Measurements from ENCODE around the gene CLK4.

CLK4 gene

DNA sequence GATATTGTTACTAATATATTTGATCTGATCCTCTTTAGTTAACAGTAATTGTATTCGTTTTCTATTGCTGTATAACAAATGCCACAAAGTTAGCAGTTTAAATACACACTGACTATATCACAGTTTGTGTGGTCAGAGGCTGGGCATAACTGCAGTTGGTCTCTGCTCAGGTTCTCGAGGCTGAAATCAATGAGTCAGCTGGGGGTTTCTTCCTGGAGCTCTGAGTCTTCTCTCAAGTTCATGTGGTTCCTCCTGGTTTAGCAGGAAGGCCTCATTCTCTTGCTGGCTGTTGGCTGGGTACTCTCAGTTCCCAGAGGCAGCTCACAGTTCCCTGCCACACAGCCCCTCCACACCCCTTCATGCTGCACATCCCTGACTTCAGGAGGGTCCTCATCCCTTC lies 57.4 kb downstream of the CLK4 start:
- H3K27ac ChIP-seq = no peak overlapping the region
- no peaks in the 10 kb centered on the region for H3K36me3 ChIP-seq
- no peaks in the 10 kb centered on the region for H3K4me1 ChIP-seq (ENCODE audit: control insufficient read depth in 1 of 2, insufficient read depth in 1 of 2, low read depth in 1 of 2, low read length in 1 of 2)
- H3K4me3 ChIP-seq (ENCODE audit: low read depth in 1 of 2, low read length in 1 of 2) = no peak overlapping the region
- H3K27me3 ChIP-seq = no peaks in the 10 kb centered on the region
- no peaks in the 10 kb centered on the region for H3K9me3 ChIP-seq
- TF ChIP-seq, protein P1, sequence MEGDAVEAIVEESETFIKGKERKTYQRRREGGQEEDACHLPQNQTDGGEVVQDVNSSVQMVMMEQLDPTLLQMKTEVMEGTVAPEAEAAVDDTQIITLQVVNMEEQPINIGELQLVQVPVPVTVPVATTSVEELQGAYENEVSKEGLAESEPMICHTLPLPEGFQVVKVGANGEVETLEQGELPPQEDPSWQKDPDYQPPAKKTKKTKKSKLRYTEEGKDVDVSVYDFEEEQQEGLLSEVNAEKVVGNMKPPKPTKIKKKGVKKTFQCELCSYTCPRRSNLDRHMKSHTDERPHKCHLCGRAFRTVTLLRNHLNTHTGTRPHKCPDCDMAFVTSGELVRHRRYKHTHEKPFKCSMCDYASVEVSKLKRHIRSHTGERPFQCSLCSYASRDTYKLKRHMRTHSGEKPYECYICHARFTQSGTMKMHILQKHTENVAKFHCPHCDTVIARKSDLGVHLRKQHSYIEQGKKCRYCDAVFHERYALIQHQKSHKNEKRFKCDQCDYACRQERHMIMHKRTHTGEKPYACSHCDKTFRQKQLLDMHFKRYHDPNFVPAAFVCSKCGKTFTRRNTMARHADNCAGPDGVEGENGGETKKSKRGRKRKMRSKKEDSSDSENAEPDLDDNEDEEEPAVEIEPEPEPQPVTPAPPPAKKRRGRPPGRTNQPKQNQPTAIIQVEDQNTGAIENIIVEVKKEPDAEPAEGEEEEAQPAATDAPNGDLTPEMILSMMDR (IDR thresholded peaks at IDR 0.05) = no peak

DNA sequence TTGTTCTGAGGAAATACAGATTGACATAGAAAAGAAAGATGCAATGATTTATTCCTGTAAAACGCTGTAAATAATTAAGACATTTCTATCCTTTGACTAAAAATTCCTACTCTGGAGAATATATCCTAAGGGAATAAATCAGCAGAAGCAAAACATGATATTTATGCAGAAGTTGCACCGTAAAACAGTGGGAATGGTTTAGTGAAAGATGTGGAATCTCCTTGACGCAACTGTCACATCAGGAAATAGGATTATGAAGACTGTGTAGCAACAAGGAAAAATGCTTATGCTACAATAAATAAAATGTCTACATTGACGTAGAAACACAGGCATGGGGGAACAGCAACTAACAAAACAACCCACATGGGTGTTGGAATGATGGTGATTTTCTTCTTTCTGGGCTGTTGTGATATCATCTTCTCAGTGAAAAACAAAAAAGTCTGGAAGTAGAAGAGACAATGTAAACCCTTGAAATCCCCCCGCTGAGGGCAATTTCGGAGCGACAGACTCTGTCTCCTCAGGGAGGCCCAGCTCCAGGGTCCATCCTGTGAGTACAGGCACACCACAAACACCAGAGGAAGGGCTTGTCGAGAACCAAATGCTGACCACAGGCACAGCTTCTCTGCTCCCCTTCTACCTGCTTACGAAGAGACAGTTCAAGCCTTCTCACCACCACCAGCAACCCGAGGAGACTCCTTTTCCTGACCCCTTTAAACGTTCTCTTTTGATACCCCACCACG lies 61.9 kb downstream of the CLK4 start:
- no peak overlapping the region for H3K4me3 ChIP-seq (ENCODE audit: low read depth in 1 of 2, low read length in 1 of 2)
- no peaks in the 10 kb centered on the region for H3K36me3 ChIP-seq
- no peaks in the 10 kb centered on the region for H3K27me3 ChIP-seq
- H3K27ac ChIP-seq = no peak overlapping the region
- TF ChIP-seq, protein P1 (IDR thresholded peaks at IDR 0.05) = no peak
- peaks cover 0 to under 1% of the 10 kb centered on the region in 2 experiments for H3K4me1 ChIP-seq (ENCODE audit: control insufficient read depth in 1 of 2, insufficient read depth in 1 of 2, low read depth in 1 of 2, low read length in 1 of 2)
- no peaks in the 10 kb centered on the region for H3K9me3 ChIP-seq

GRCh38 chr5:178564397-178564796 lies 62.5 kb downstream of the CLK4 start:
- H3K27me3 ChIP-seq = no peaks in the 10 kb centered on the region
- peaks cover 0 to 3% of the 10 kb centered on the region in 2 experiments for H3K4me1 ChIP-seq (ENCODE audit: control insufficient read depth in 1 of 2, insufficient read depth in 1 of 2, low read depth in 1 of 2, low read length in 1 of 2)
- TF ChIP-seq, protein P1 (IDR thresholded peaks at IDR 0.05) = no peak
- no peaks in the 10 kb centered on the region for H3K36me3 ChIP-seq
- H3K4me3 ChIP-seq (ENCODE audit: low read depth in 1 of 2, low read length in 1 of 2) = no peak overlapping the region
- H3K27ac ChIP-seq = no peak overlapping the region
- no peaks in the 10 kb centered on the region for H3K9me3 ChIP-seq

GRCh38 chr5:178563621-178564020 lies 63.2 kb downstream of the CLK4 start:
- TF ChIP-seq, protein P1 (IDR thresholded peaks at IDR 0.05) = no peak

GRCh38 chr5:178561746-178562264 lies 65.0 kb downstream of the CLK4 start:
- Histone ChIP-seq H3K27ac (no peak overlapping the region), H3K4me1 (ENCODE audit: control insufficient read depth in 1 of 2, insufficient read depth in 1 of 2, low read depth in 1 of 2, low read length in 1 of 2) (peaks cover 0 to 3% of the 10 kb centered on the region in 2 experiments), H3K4me3 (ENCODE audit: low read depth in 1 of 2, low read length in 1 of 2) (no peak overlapping the region), H3K27me3 (no peaks in the 10 kb centered on the region), H3K9me3 (no peaks in the 10 kb centered on the region), H3K36me3 (no peaks in the 10 kb centered on the region)
- TF ChIP-seq, protein P1 (IDR thresholded peaks at IDR 0.05) = no peak

More at GRCh38 chr5:178563621-178564020, 63.2 kb downstream of the CLK4 start:
- H3K9me3 ChIP-seq = no peaks in the 10 kb centered on the region
- no peak overlapping the region for H3K4me3 ChIP-seq (ENCODE audit: low read depth in 1 of 2, low read length in 1 of 2)
- no peaks in the 10 kb centered on the region for H3K36me3 ChIP-seq
- no peaks in the 10 kb centered on the region for H3K27me3 ChIP-seq
- no peak overlapping the region for H3K27ac ChIP-seq
- H3K4me1 ChIP-seq (ENCODE audit: control insufficient read depth in 1 of 2, insufficient read depth in 1 of 2, low read depth in 1 of 2, low read length in 1 of 2) = peaks cover 0 to 3% of the 10 kb centered on the region in 2 experiments

Measured in neutrophil (primary cell).